DOHH2 (cell line): ENCODE results near the gene MYL5.

Experiments used
- H3F3A ChIP-seq: fragments of 200-600 bp; sonication (generic), shearing (Covaris generic); 2 replicates; pipeline ENCODE4 v1.6.0; 2016; ENCODE audit warnings: antibody characterized with exemption, mild to moderate bottlenecking; ENCODE audit not compliant: control insufficient read depth, insufficient read depth
- H3K27ac ChIP-seq: fragments of 200-600 bp; sonication (generic); 2 replicates; pipeline ENCODE4 v1.5.1; 2014; ENCODE audit warnings: low read depth, mild to moderate bottlenecking, low read length, moderate library complexity
- H3K27me3 ChIP-seq: fragments of 200-600 bp; sonication (generic); 2 replicates; pipeline ENCODE4 v1.6.1; 2014; ENCODE audit warnings: mild to moderate bottlenecking, low read length, mixed read lengths; ENCODE audit not compliant: control insufficient read depth
- H3K36me3 ChIP-seq: fragments of 200-600 bp; sonication (generic); 2 replicates; pipeline ENCODE4 v1.6.1; 2014; ENCODE audit warnings: mild to moderate bottlenecking, low read length, moderate library complexity, mixed read lengths; ENCODE audit not compliant: control insufficient read depth
- H3K4me1 ChIP-seq: fragments of 200-600 bp; sonication (generic); 2 replicates; pipeline ENCODE4 v1.6.1; 2014; ENCODE audit warnings: mild to moderate bottlenecking, low read length, mixed read lengths; ENCODE audit not compliant: control insufficient read depth
- H3K4me2 ChIP-seq: fragments of 200-600 bp; sonication (generic); 2 replicates; pipeline ENCODE4 v1.6.0; 2014; ENCODE audit warnings: mild to moderate bottlenecking, low read length, moderate library complexity
- H3K4me3 ChIP-seq: fragments of 200-600 bp; sonication (generic); 2 replicates; pipeline ENCODE4 v1.5.1; 2014; ENCODE audit warnings: mild to moderate bottlenecking, low read length, mixed read lengths
- H3K79me2 ChIP-seq: fragments of 200-600 bp; sonication (generic); 2 replicates; pipeline ENCODE4 v1.6.1; 2014; ENCODE audit warnings: mild to moderate bottlenecking, low read length, mixed read lengths; ENCODE audit not compliant: control insufficient read depth
- H3K9me2 ChIP-seq: fragments of 200-600 bp; sonication (generic); replicated peaks from 2 replicates; pipeline ENCODE4 v1.6.1; 2014; ENCODE audit warnings: mild to moderate bottlenecking, low read length, mixed read lengths; ENCODE audit not compliant: control insufficient read depth
- H3K9me3 ChIP-seq: fragments of 200-600 bp; sonication (generic); 2 replicates; pipeline ENCODE4 v1.6.1; 2014; ENCODE audit warnings: antibody characterized with exemption, low read length, mixed read lengths; ENCODE audit not compliant: control insufficient read depth, insufficient read depth
- H4K20me1 ChIP-seq: fragments of 200-600 bp; sonication (generic); 2 replicates; pipeline ENCODE4 v1.6.0; 2014; ENCODE audit warnings: low read depth, mild to moderate bottlenecking, antibody characterized with exemption, low read length, moderate library complexity; ENCODE audit not compliant: control insufficient read depth, insufficient read depth
- CTCF ChIP-seq: fragments of 200-600 bp; sonication (generic); IDR thresholded peaks from one replicate; pipeline ENCODE4 v1.5.1; 2014; ENCODE audit warnings: antibody characterized with exemption, mild to moderate bottlenecking, low read depth, low read length; ENCODE audit not compliant: poor library complexity, severe bottlenecking
- EZH2phosphoT487 ChIP-seq: fragments of 200-600 bp; sonication (generic); IDR thresholded peaks from 2 replicates; pipeline ENCODE4 v1.6.1; 2017; ENCODE audit warnings: borderline replicate concordance, mild to moderate bottlenecking, antibody characterized with exemption, low read length, moderate library complexity, mixed read lengths

MYL5 gene

GRCh38 chr4:674172-675035, at the start of gene MYL5, which contains the start of gene ATP5ME:
MYL5 (plus strand) TSS chr4:674542; CDS start chr4:678027, 3,485 bp downstream.
ATP5ME (minus strand) TSS chr4:674276; CDS start chr4:674247, 29 bp downstream.
- no peaks in the 10 kb centered on the region for H3K9me2 ChIP-seq
- peak within 1 kb of the TSS; percentile 98 for H3K4me2 ChIP-seq
- H3K27me3 ChIP-seq, result no peaks in the 10 kb centered on the region
- no peaks in the 10 kb centered on the region for H3K9me3 ChIP-seq
- H3F3A ChIP-seq, result peaks cover 10% of the 10 kb centered on the region
- peak within 1 kb of the TSS; percentile 92 for H3K27ac ChIP-seq
- TF ChIP-seq EZH2phosphoT487 (no peak), CTCF (peak; percentile 90)
- H4K20me1 ChIP-seq, result no peaks in the 10 kb centered on the region
- peaks cover 44% of the 10 kb centered on the region for H3K36me3 ChIP-seq
- H3K79me2 ChIP-seq, result peaks cover 26% of the 10 kb centered on the region
- H3K4me3 ChIP-seq, result peak within 1 kb of the TSS; percentile 89
- peaks cover 47% of the 10 kb centered on the region for H3K4me1 ChIP-seq

- Histone ChIP-seq H4K20me1 (no peaks in the 10 kb centered on the region), H3K4me2 (no peak within 1 kb of the TSS), H3K9me3 (peaks cover 26% of the 10 kb centered on the region; the same call in 1 of the 2 replicates), H3K9me2 (no peaks in the 10 kb centered on the region), H3K27me3 (no peaks in the 10 kb centered on the region), H3K4me3 (no peak within 1 kb of the TSS), H3F3A (no peaks in the 10 kb centered on the region), H3K27ac (no peak within 1 kb of the TSS), H3K79me2 (no peaks in the 10 kb centered on the region), H3K4me1 (no peaks in the 10 kb centered on the region), H3K36me3 (no peaks in the 10 kb centered on the region)
- TF ChIP-seq EZH2phosphoT487, result no peak
- no peak for TF ChIP-seq CTCF
Measured at GRCh38 chr4:624705-625590, 49.4 kb upstream of the MYL5 start, which contains the start of gene PDE6B. PDE6B (plus strand) TSS chr4:625573; CDS start chr4:625627, 54 bp downstream.

GRCh38 chr4:625631-626161, 48.6 kb upstream of the MYL5 start:
- H3K4me2 ChIP-seq, result no peak overlapping the region
- H3K27me3 ChIP-seq, result no peaks in the 10 kb centered on the region
- peaks cover 26% of the 10 kb centered on the region; the same call in 1 of the 2 replicates for H3K9me3 ChIP-seq
- no peaks in the 10 kb centered on the region for H3K36me3 ChIP-seq
- H3K27ac ChIP-seq, result no peak overlapping the region
- no peaks in the 10 kb centered on the region for H3K4me1 ChIP-seq
- H3K4me3 ChIP-seq, result no peak overlapping the region
- H3K9me2 ChIP-seq, result no peaks in the 10 kb centered on the region
- no peaks in the 10 kb centered on the region for H4K20me1 ChIP-seq
- no peaks in the 10 kb centered on the region for H3F3A ChIP-seq
- no peaks in the 10 kb centered on the region for H3K79me2 ChIP-seq
- TF ChIP-seq EZH2phosphoT487, result no peak
- TF ChIP-seq CTCF, result no peak
